Thymus (tissue), 11 donors: ENCODE results near the gene PACRG. TPM values are rescaled to one million over a fixed set of nuclear protein-coding genes. Genes with fewer than 3 reads are reported as not detected.

ENCODE experiments used
- DNase-seq, 9 donors: peaks; one replicate each; pipeline ENCODE4 v3.0.0-alpha.2; 2013; ENCODE audit warnings: low spot score in 9 of 9, low read depth in 6 of 9, missing footprints in 1 of 9
- H3K27ac ChIP-seq, 2 donors: one replicate each; pipeline ENCODE4 v1.5.1; 2013; ENCODE audit warnings: control low read depth in 1 of 2, low read depth in 1 of 2, low read length in 1 of 2, mild to moderate bottlenecking in 1 of 2, moderate library complexity in 1 of 2
- H3K27me3 ChIP-seq, 2 donors: one replicate each; pipeline ENCODE4 v1.5.1; 2013; ENCODE audit warnings: low read length in 1 of 2; ENCODE audit not compliant: control insufficient read depth in 2 of 2, insufficient read depth in 1 of 2
- H3K36me3 ChIP-seq, 2 donors: one replicate each; pipeline ENCODE4 v1.5.1; 2013; ENCODE audit warnings: low read length in 1 of 2, mild to moderate bottlenecking in 1 of 2, moderate library complexity in 1 of 2; ENCODE audit not compliant: control insufficient read depth in 2 of 2, insufficient read depth in 2 of 2
- H3K4me1 ChIP-seq, 2 donors: one replicate each; pipeline ENCODE4 v1.5.1; 2013; ENCODE audit warnings: low read length in 2 of 2; ENCODE audit not compliant: control insufficient read depth in 2 of 2, insufficient read depth in 2 of 2
- H3K4me3 ChIP-seq, 2 donors: one replicate each; pipeline ENCODE4 v1.5.1; 2013; ENCODE audit warnings: low read length in 2 of 2, control low read depth in 1 of 2, mild to moderate bottlenecking in 1 of 2
- H3K9me3 ChIP-seq, 2 donors: one replicate each; pipeline ENCODE4 v1.5.1; 2013; ENCODE audit warnings: low read length in 1 of 2, mild to moderate bottlenecking in 1 of 2; ENCODE audit not compliant: control insufficient read depth in 2 of 2, insufficient read depth in 1 of 2
- WGBS: extraction: QIAGEN DNeasy Blood & Tissue Kit; methylation state at CpG from one replicate; pipeline ENCODE4 v1.1.7; 2013; 5-methylcytosine and 5-hydroxymethylcytosine counted together
- polyA plus RNA-seq: library from polyadenylated mRNA; stranded (reverse); fragments of 200-250 nt; gene quantifications from one replicate; pipeline ENCODE4 v1.2.3, GENCODE V29; 2013
- total RNA-seq: library from RNA; stranded (reverse); fragments of 120-200 nt; gene quantifications from one replicate; pipeline ENCODE4 v1.2.4, GENCODE V29; 2013
- donor health status: healthy.

The PACRG gene
- total and polyA plus RNA-seq, 2 donors: 0.42 to 0.62 TPM

DNA sequence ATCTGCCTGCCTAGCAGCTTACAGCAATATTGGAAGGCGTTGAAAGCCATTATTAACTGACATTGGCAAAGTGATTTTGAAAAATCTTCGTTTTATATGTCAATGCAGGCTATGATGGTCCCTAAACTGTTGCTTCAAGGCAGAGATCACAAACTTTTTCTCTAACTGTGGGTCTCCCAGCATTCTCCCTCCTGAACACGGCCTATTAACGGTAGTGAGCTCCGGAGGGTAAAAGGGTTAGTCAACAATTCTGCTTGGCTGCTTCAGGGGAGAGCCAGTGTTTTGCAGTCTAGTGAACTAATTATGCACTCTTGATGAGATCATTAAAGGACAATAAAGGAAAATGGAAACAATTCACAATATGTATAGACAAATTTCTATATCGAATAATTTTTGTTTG lies 424.9 kb downstream of the PACRG start:
- Histone ChIP-seq H3K36me3 (no peaks in the 10 kb centered on the region), H3K9me3 (no peaks in the 10 kb centered on the region), H3K27me3 (peaks cover 0 to 15% of the 10 kb centered on the region in 2 donors), H3K4me3 (no peak overlapping the region), H3K4me1 (no peaks in the 10 kb centered on the region), H3K27ac (no peak overlapping the region)
- WGBS: 92% methylated on average over 6 of the region's 6 CpGs
- DNase-seq: no peak

DNA sequence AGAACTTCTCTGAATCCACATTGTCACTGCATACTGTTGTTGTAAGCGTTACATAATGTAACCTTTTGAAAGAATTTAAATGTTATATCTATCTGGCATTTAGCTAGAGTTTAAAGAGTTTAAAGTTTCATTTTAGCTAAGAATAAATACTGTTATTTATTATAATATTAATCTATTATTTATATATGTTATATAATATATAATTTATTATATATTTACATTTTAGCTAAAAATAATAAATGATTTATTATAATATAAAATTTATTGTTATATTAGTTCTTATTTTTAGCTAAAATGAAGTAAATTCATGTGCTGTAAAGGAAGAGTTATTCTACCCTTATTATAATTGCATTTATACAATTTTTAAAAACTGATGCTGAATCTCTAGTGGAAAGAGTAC lies 431.3 kb downstream of the PACRG start:
- no peak for DNase-seq
- Histone ChIP-seq H3K9me3 (no peaks in the 10 kb centered on the region), H3K36me3 (no peaks in the 10 kb centered on the region), H3K4me3 (no peak overlapping the region), H3K27ac (no peak overlapping the region), H3K27me3 (no peaks in the 10 kb centered on the region), H3K4me1 (no peaks in the 10 kb centered on the region)
- 94% methylated on average over 1 of the region's 1 CpG for WGBS

GRCh38 chr6:163159689-163160088 lies 431.9 kb downstream of the PACRG start:
- DNase-seq: no peak
- Histone ChIP-seq H3K27ac (no peak overlapping the region), H3K4me3 (no peak overlapping the region), H3K27me3 (no peaks in the 10 kb centered on the region), H3K4me1 (no peaks in the 10 kb centered on the region), H3K36me3 (no peaks in the 10 kb centered on the region), H3K9me3 (no peaks in the 10 kb centered on the region)
- 87% methylated on average over 10 of the region's 10 CpGs for WGBS

GRCh38 chr6:163162007-163162873 lies 434.5 kb downstream of the PACRG start:
- DNase-seq: no peak
- Histone ChIP-seq H3K27ac (no peak overlapping the region), H3K9me3 (no peaks in the 10 kb centered on the region), H3K27me3 (no peaks in the 10 kb centered on the region), H3K4me1 (no peaks in the 10 kb centered on the region), H3K36me3 (no peaks in the 10 kb centered on the region), H3K4me3 (no peak overlapping the region)
- WGBS: 92% methylated on average over 11 of the region's 11 CpGs

DNA sequence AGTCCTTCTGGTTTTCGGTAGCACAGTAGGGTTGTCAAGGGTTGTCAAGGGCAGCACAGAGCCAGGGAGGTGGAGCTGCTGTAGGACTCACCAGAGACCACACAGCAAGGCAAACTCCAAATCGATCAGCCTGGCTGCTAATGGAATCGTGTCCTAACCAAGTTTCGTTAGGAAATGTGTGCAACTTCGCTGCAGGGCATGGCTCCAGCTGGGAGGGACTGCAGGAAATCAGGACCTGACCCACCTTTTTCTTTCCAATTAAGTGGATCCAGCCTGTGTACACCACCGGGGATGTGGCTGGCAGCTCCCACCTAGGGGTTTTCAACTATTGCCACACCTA lies 435.1 kb downstream of the PACRG start:
- Histone ChIP-seq H3K4me1 (no peaks in the 10 kb centered on the region), H3K27ac (no peak overlapping the region), H3K36me3 (no peaks in the 10 kb centered on the region), H3K9me3 (no peaks in the 10 kb centered on the region), H3K27me3 (no peaks in the 10 kb centered on the region), H3K4me3 (no peak overlapping the region)
- 89% methylated on average over 6 of the region's 6 CpGs for WGBS
- no peak for DNase-seq

- Histone ChIP-seq H3K36me3 (no peaks in the 10 kb centered on the region), H3K4me1 (no peaks in the 10 kb centered on the region), H3K9me3 (no peaks in the 10 kb centered on the region), H3K27ac (no peak overlapping the region), H3K27me3 (no peaks in the 10 kb centered on the region), H3K4me3 (no peak overlapping the region)
- 90% methylated on average over 9 of the region's 9 CpGs for WGBS
- no peak for DNase-seq
Observed at GRCh38 chr6:163164175-163164900, 436.6 kb downstream of the PACRG start.

DNA sequence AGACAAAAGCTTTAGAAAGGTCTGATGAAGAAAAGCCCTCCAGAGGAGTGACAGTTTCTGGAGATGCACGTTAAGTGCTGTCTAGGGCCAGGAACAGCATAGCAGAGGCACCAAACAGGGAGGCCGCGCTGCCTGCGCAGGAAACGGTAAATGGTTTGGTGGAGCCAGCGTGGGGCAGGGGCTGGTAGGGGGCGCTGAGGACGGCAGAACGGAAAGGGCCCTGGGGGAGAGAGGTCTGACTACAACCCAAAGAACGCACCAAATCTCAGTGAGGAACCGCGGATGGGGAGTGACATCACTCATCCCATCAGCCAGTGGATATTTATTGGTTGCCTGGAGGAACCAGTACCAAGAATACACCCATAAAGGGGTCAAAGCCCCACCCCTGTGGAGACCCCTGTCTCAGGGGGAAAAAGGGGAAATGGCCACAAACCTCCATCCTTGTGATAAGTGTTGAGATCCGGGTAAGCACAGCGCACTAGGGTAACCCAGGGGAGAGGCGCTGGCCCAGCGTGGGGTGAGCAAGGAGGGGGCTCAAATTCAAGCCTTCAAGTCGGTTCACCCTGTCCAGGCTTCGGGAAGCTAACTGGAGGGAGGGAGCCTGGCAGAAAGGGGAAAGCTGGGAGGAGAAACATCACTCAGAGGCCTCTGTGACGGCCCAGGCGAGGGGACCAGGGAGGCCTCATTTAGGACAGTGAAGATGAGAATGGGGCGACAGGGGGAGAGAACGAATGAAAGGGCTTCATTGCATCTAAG lies 437.6 kb downstream of the PACRG start:
- Histone ChIP-seq H3K4me3 (no peak overlapping the region), H3K27me3 (no peaks in the 10 kb centered on the region), H3K4me1 (no peaks in the 10 kb centered on the region), H3K36me3 (no peaks in the 10 kb centered on the region), H3K9me3 (peaks cover 0 to 4% of the 10 kb centered on the region in 2 donors), H3K27ac (no peak overlapping the region)
- DNase-seq: no peak
- WGBS: 95% methylated on average over 22 of the region's 22 CpGs

DNA sequence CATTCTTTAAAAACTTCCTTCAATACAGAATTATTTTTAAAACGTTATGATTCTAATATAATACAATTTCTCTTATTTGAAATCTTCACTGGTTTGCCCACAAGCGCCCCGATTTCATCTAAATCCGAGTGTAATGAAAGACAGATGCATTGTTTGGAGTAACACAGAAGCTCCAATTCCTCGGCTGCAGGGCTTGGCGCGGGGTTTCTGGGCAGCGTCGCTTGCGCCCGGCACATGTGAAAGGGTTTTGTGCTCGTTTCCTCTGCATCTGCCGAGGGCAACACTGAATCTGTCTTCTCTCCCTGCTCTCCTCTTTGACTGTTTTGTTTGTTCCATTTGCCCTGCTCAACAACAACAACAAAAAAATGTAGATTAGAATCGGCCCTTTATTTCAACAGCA lies 438.1 kb downstream of the PACRG start:
- Histone ChIP-seq H3K27ac (no peak overlapping the region), H3K9me3 (peaks cover 0 to 6% of the 10 kb centered on the region in 2 donors), H3K4me1 (no peaks in the 10 kb centered on the region), H3K27me3 (no peaks in the 10 kb centered on the region), H3K36me3 (no peaks in the 10 kb centered on the region), H3K4me3 (no peak overlapping the region)
- WGBS: 93% methylated on average over 14 of the region's 14 CpGs
- DNase-seq: no peak

- Histone ChIP-seq H3K36me3 (no peaks in the 10 kb centered on the region), H3K4me1 (no peaks in the 10 kb centered on the region), H3K4me3 (no peak overlapping the region), H3K27me3 (no peaks in the 10 kb centered on the region), H3K9me3 (peaks cover 0 to 6% of the 10 kb centered on the region in 2 donors), H3K27ac (no peak overlapping the region)
- no peak for DNase-seq
- WGBS: 95% methylated on average over 3 of the region's 3 CpGs
Observed at GRCh38 chr6:163166507-163166906, 438.7 kb downstream of the PACRG start.
